Measurements from ENCODE around the gene STRC. TPM values are rescaled to one million over a fixed set of nuclear protein-coding genes. Genes with fewer than 3 reads are reported as not detected.

Gene STRC
- total RNA-seq, 2 experiments from 2014 or later, result 0.40 to 0.52 TPM

DNA sequence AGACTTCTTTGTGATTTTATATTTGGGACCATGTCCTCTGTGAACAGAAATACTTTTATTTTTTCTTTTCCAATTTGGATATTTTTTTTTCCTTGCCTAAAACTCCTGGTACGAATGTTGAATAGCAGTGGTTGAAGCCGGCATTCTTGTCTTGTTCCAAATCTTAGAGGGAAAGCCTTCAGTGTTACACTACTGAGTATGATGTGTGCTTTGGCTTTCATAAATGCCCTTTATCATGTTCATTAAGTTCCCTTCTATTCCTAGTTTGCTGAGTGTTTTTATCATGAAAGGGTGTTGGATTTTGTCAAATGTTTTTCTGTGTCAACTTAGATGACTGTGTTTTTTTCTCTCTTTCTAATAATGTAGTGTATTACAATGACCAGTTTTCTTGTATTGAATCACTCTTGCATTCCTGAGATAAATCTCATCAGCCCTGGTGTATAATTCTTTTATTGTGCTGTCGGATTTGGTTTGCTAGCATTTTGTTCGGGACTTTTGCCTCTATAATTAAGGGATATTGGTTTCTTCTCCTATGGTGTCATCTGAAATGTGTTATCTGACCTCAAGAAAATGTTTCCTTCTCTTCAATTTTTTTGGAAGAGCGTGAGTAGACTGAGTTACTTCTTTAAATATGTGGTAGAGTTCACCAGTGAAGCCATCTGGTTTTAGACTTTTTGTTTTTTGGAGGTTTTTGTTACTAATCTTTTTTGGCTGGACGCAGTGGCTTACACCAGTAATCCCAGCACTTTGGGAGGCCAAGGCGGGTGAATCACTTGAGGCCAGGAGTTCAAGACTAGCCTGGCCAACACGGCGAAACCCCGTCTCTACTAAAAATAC is 67.9 kb downstream of the STRC start:
- Mint-ChIP-seq H3K36me3 (ENCODE audit: low read depth) (peaks cover 3% of the 10 kb centered on the region), H3K27ac (no peak overlapping the region), H3K4me1 (ENCODE audit: low read depth) (no peaks in the 10 kb centered on the region), H3K27me3 (ENCODE audit: low read depth) (no peaks in the 10 kb centered on the region), H3K9me3 (ENCODE audit: insufficient read depth) (no peaks in the 10 kb centered on the region), H3K4me3 (no peak overlapping the region)
- no peak for DNase-seq
- POLR2A ChIA-PET, result no interaction called here
- CTCF ChIA-PET, result no interaction called here
- ATAC-seq, result no peak

Other genes with a start within 250 kb of the STRC start
- 10 to 100 TPM; 30.4 to 32.1 TPM for gene ZSCAN29, start 247.8 kb downstream of the STRC start, total RNA-seq
- gene TUBGCP4, start 247.7 kb downstream of the STRC start, total RNA-seq, result 10 to 100 TPM; 38.9 to 41.7 TPM
- 10 to 100 TPM; 24.3 to 27.3 TPM for gene TP53BP1, start 125.6 kb downstream of the STRC start, total RNA-seq
- gene MAP1A, start 101.2 kb downstream of the STRC start, total RNA-seq, result 1 to 10 TPM; 5.3 to 5.6 TPM
- gene PPIP5K1, start 28.6 kb downstream of the STRC start, total RNA-seq, result 10 to 100 TPM; 42.5 to 48.3 TPM
- not detected for gene CKMT1B, start 24.8 kb downstream of the STRC start, total RNA-seq
- 1 to 10 TPM; 6.0 to 9.1 TPM for gene CATSPER2, start 30.0 kb upstream of the STRC start, total RNA-seq
- gene CKMT1A, start 75.1 kb upstream of the STRC start, total RNA-seq, result not detected
- 100 to 1,000 TPM; 306 to 313 TPM for gene PDIA3, start 127.6 kb upstream of the STRC start, total RNA-seq
- 1 to 10 TPM; 3.1 to 4.4 TPM for gene ELL3, start 158.2 kb upstream of the STRC start, total RNA-seq
- gene SERF2, start 173.5 kb upstream of the STRC start, total RNA-seq, result 1,000 to 10,000 TPM; 1,025 to 1,042 TPM
- gene SERINC4, start 181.4 kb upstream of the STRC start, total RNA-seq, result under 1 TPM; 0.21 to 0.39 TPM
- 10 to 100 TPM; 15.8 to 19.9 TPM for gene HYPK, start 181.8 kb upstream of the STRC start, total RNA-seq
- gene MFAP1, start 205.9 kb upstream of the STRC start, total RNA-seq, result 10 to 100 TPM; 35.8 to 40.1 TPM
- gene WDR76, start 208.2 kb upstream of the STRC start, total RNA-seq, result 10 to 100 TPM; 87.0 to 88.7 TPM